ENCODE results near the gene MBD5. TPM values are rescaled to one million over a fixed set of nuclear protein-coding genes. Genes with fewer than 3 reads are reported as not detected.

Gene MBD5
- total and polyA plus RNA-seq, 8 donors: 3.2 to 173 (median 26.5) TPM

GRCh38 chr2:148052687-148053086 lies 31.8 kb downstream of the MBD5 start:
- H3K9me3 ChIP-seq: no peaks in the 10 kb centered on the region
- no peaks in the 10 kb centered on the region for H3K27me3 ChIP-seq
- H3K27ac ChIP-seq: no peak overlapping the region
- TF ChIP-seq POLR2A (IDR thresholded peaks at IDR 0.05) (no peak), EP300 (IDR thresholded peaks at IDR 0.05) (no peak), POLR2AphosphoS5 (IDR thresholded peaks at IDR 0.05) (no peak), CTCF (IDR thresholded peaks at IDR 0.05) (no peak)
- 92 to 99% (median 95%) methylated on average over 3 of the region's 3 CpGs for WGBS, 5 donors
- DNase-seq: no peak
- intact Hi-C loops (cut with DNase I; ENCODE audit: low total_unique reads): no loop called here
- H3K4me1 ChIP-seq: peaks cover 0 to 8% (median 0%) of the 10 kb centered on the region in 4 donors
- no peak overlapping the region for H3K4me3 ChIP-seq
- peaks cover 0 to 13% (median 8%) of the 10 kb centered on the region in 4 donors for H3K36me3 ChIP-seq

- H3K27ac ChIP-seq: no peak overlapping the region
- no peak overlapping the region for H3K4me3 ChIP-seq
- H3K4me1 ChIP-seq: peaks cover 0 to 5% (median 0%) of the 10 kb centered on the region in 4 donors
- DNase-seq: no peak
- intact Hi-C loops (cut with DNase I; ENCODE audit: low total_unique reads): no loop called here
- H3K27me3 ChIP-seq: no peaks in the 10 kb centered on the region
- 74 to 96% (median 94%) methylated on average over 1 of the region's 1 CpG for WGBS, 5 donors
- TF ChIP-seq EP300 (IDR thresholded peaks at IDR 0.05) (no peak), POLR2AphosphoS5 (IDR thresholded peaks at IDR 0.05) (no peak), CTCF (IDR thresholded peaks at IDR 0.05) (no peak)
- no peaks in the 10 kb centered on the region for H3K9me3 ChIP-seq
- H3K36me3 ChIP-seq: peaks cover 0 to 13% (median 8%) of the 10 kb centered on the region in 4 donors
These were observed 37.8 kb downstream of the MBD5 start for GRCh38 chr2:148058641-148059040.

- 32 to 51% (median 39%) methylated on average over 2 of the region's 2 CpGs for WGBS, 5 donors
- intact Hi-C loops (cut with DNase I; ENCODE audit: low total_unique reads): no loop called here
These were observed 42.7 kb downstream of the MBD5 start for GRCh38 chr2:148063633-148064032.

GRCh38 chr2:148065936-148066335 lies 45.0 kb downstream of the MBD5 start:
- H3K4me1 ChIP-seq: peaks cover 0 to 6% (median 0%) of the 10 kb centered on the region in 4 donors
- 87 to 99% (median 95%) methylated on average over 6 of the region's 6 CpGs for WGBS, 5 donors
- no peak overlapping the region for H3K27ac ChIP-seq
- intact Hi-C loops (cut with DNase I; ENCODE audit: low total_unique reads): no loop called here
- H3K27me3 ChIP-seq: no peaks in the 10 kb centered on the region
- no peaks in the 10 kb centered on the region for H3K36me3 ChIP-seq
- H3K9me3 ChIP-seq: no peaks in the 10 kb centered on the region
- TF ChIP-seq POLR2AphosphoS5 (IDR thresholded peaks at IDR 0.05) (no peak), CTCF (IDR thresholded peaks at IDR 0.05) (no peak)
- DNase-seq: no peak
- H3K4me3 ChIP-seq: no peak overlapping the region

More at GRCh38 chr2:148063633-148064032, 42.7 kb downstream of the MBD5 start:
- no peak for DNase-seq
- Histone ChIP-seq H3K4me1 (peaks cover 0 to 6% (median 0%) of the 10 kb centered on the region in 4 donors), H3K9me3 (no peaks in the 10 kb centered on the region), H3K27me3 (no peaks in the 10 kb centered on the region), H3K4me3 (no peak overlapping the region), H3K36me3 (no peaks in the 10 kb centered on the region), H3K27ac (no peak overlapping the region)
- TF ChIP-seq POLR2A (IDR thresholded peaks at IDR 0.05) (no peak), EP300 (IDR thresholded peaks at IDR 0.05) (no peak), POLR2AphosphoS5 (IDR thresholded peaks at IDR 0.05) (no peak), CTCF (IDR thresholded peaks at IDR 0.05) (no peak)

Measured in stomach (tissue), 9 donors.